ENCODE measurements around the gene TCF19. TPM values are rescaled to one million over a fixed set of nuclear protein-coding genes. Genes with fewer than 3 reads are reported as not detected.

Gene TCF19
- polyA plus RNA-seq (2012; ENCODE audit: insufficient read length, low read depth): 10.5 TPM

- TF ChIP-seq REST (IDR thresholded peaks at IDR 0.05; ENCODE audit: insufficient read depth in 1 of 2, low read depth in 2 of 2, low read length in 2 of 2) (no peak), TAF1 (IDR thresholded peaks at IDR 0.05; ENCODE audit: borderline replicate concordance, insufficient read depth, low read length) (peak; percentile 83; the same call in 1 of the 2 replicates), FOXP2 (optimal IDR thresholded peaks at IDR 0.05; ENCODE audit: borderline replicate concordance, extremely low read depth, extremely low read length, insufficient read depth) (peak; percentile 66), SIN3A (IDR thresholded peaks at IDR 0.05; ENCODE audit: borderline replicate concordance, insufficient read depth, low read length) (peak; percentile 80), POLR2AphosphoS5 (IDR thresholded peaks at IDR 0.05; ENCODE audit: low read depth, low read length) (peak; percentile 70)
Measured at GRCh38 chr6:31158140-31158862, at the start of gene TCF19. Gene TCF19, plus strand, starts transcription at chr6:31158589. Its CDS starts 881 bp downstream, at chr6:31159470.

- no peak for TF ChIP-seq POLR2AphosphoS5 (IDR thresholded peaks at IDR 0.05; ENCODE audit: low read depth, low read length)
- no peak for TF ChIP-seq SIN3A (IDR thresholded peaks at IDR 0.05; ENCODE audit: borderline replicate concordance, insufficient read depth, low read length)
- TF ChIP-seq FOXP2 (optimal IDR thresholded peaks at IDR 0.05; ENCODE audit: borderline replicate concordance, extremely low read depth, extremely low read length, insufficient read depth): no peak
- TF ChIP-seq REST (IDR thresholded peaks at IDR 0.05; ENCODE audit: insufficient read depth in 1 of 2, low read depth in 2 of 2, low read length in 2 of 2): no peak
- no peak for TF ChIP-seq TAF1 (IDR thresholded peaks at IDR 0.05; ENCODE audit: borderline replicate concordance, insufficient read depth, low read length)
Measured at GRCh38 chr6:31110825-31111582, 47.4 kb upstream of the TCF19 start.

- no peak for TF ChIP-seq POLR2AphosphoS5 (IDR thresholded peaks at IDR 0.05; ENCODE audit: low read depth, low read length)
- TF ChIP-seq TAF1 (IDR thresholded peaks at IDR 0.05; ENCODE audit: borderline replicate concordance, insufficient read depth, low read length): no peak
- TF ChIP-seq REST (IDR thresholded peaks at IDR 0.05; ENCODE audit: insufficient read depth in 1 of 2, low read depth in 2 of 2, low read length in 2 of 2): no peak
- TF ChIP-seq FOXP2 (optimal IDR thresholded peaks at IDR 0.05; ENCODE audit: borderline replicate concordance, extremely low read depth, extremely low read length, insufficient read depth): no peak
- no peak for TF ChIP-seq SIN3A (IDR thresholded peaks at IDR 0.05; ENCODE audit: borderline replicate concordance, insufficient read depth, low read length)
Measured at GRCh38 chr6:31111712-31112111, 46.7 kb upstream of the TCF19 start.

GRCh38 chr6:31112478-31112877 lies 45.9 kb upstream of the TCF19 start, which contains the start of gene C6orf15:
Gene C6orf15, minus strand, starts transcription at chr6:31112575. Its CDS starts 20 bp downstream, at chr6:31112555.
- TF ChIP-seq FOXP2 (optimal IDR thresholded peaks at IDR 0.05; ENCODE audit: borderline replicate concordance, extremely low read depth, extremely low read length, insufficient read depth) (no peak), TAF1 (IDR thresholded peaks at IDR 0.05; ENCODE audit: borderline replicate concordance, insufficient read depth, low read length) (no peak), REST (IDR thresholded peaks at IDR 0.05; ENCODE audit: insufficient read depth in 1 of 2, low read depth in 2 of 2, low read length in 2 of 2) (no peak), SIN3A (IDR thresholded peaks at IDR 0.05; ENCODE audit: borderline replicate concordance, insufficient read depth, low read length) (no peak), POLR2AphosphoS5 (IDR thresholded peaks at IDR 0.05; ENCODE audit: low read depth, low read length) (no peak)
